ENCODE measurements around the gene JAZF1.

GRCh38 chr7:27997188-27997707, 183.3 kb downstream of the JAZF1 start:
- TF ChIP-seq CTCF (IDR thresholded peaks at IDR 0.05; ENCODE audit: insufficient read depth, low read length) (no peak), POLR2AphosphoS5 (IDR thresholded peaks at IDR 0.05; ENCODE audit: low read depth) (no peak)

Data from HL-60 (cell line).